HG03097 (cell line): Measurements from ENCODE around the gene SNX6.
"Not testable (repeated sequence)": the region's sequence is repeated elsewhere in the genome, so short reads cannot be mapped to it uniquely, and the experiment has no call there.

Experiments
- ATAC-seq: cut with Tn5 transposase; IDR thresholded peaks from one replicate; pipeline ENCODE4 v1.9.1; 2021; ENCODE audit not compliant: unreplicated experiment, low FRiP score

The SNX6 gene

GRCh38 chr14:34527591-34527990, 102.4 kb downstream of the SNX6 start:
- ATAC-seq = no peak

- ATAC-seq = not testable (repeated sequence)
Observed at GRCh38 chr14:34524216-34524615, 105.7 kb downstream of the SNX6 start.

- no peak for ATAC-seq
Observed at GRCh38 chr14:34522496-34522895, 107.5 kb downstream of the SNX6 start.

- not testable (repeated sequence) for ATAC-seq
Observed at GRCh38 chr14:34521071-34521470, 108.9 kb downstream of the SNX6 start.

- ATAC-seq = not testable (repeated sequence)
Observed at GRCh38 chr14:34520304-34520970, 109.5 kb downstream of the SNX6 start.
